NCI-H146 (cell line): ENCODE results near the gene TMEM80.

ENCODE experiments used
- DNase-seq: peaks from one replicate; lab custom pipeline; 2025; lab: John Stamatoyannopoulos, UW

Gene TMEM80

DNA sequence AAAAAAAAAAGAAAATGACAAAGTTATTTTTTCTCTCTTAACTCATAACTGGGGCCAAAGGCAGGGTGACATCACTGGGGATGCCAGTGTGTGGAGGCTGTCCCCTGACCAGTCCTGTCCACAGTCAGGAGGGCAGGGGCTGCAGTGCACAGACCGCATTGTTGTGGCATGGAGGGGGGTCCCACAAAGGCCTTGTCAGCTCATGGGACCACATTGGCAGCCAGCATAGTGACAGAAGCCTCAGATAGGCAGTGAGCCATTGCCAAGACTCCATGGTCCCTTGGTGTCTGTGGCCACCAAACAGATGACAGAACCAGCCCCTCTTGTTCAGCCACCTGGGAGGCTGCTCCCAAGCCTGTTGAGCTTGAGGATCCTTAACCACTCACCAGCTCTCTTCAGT lies 4.1 kb downstream of the TMEM80 start:
- no peak for DNase-seq

DNA sequence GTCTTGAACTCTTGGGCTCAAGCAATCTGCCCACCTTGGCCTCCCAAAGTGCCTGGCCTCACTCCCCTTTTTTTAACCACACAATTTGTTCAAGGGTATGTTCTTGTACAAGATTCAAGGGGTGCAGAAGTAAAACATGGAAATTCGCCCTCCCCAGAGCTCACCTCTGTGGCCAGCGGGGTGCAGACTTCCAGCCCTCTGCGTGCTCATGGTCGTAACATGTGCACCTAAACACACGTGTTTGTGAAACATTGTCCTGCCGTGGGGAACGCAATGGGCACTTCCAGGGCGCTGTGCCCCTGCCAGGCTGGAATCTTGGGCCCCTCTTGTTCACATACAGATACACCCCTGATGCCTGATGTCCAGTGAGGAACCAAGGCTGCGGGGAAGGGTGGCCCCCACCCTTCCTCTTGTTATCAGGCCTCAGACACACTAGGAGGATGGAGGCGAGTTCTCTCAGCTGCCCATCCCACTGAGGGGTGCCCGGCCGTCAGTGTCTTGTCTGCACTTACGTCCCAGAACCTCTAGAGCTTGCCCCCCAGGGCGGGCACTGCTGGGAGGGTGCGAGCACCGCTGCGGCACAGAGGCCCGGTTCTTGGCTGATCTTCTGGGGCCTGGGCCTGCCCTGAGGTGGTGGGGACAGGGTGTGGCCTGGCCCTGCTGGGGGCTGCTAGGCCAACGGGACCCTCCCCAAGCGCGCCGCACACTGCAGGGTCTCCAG lies 6.3 kb downstream of the TMEM80 start:
- DNase-seq = no peak

DNA sequence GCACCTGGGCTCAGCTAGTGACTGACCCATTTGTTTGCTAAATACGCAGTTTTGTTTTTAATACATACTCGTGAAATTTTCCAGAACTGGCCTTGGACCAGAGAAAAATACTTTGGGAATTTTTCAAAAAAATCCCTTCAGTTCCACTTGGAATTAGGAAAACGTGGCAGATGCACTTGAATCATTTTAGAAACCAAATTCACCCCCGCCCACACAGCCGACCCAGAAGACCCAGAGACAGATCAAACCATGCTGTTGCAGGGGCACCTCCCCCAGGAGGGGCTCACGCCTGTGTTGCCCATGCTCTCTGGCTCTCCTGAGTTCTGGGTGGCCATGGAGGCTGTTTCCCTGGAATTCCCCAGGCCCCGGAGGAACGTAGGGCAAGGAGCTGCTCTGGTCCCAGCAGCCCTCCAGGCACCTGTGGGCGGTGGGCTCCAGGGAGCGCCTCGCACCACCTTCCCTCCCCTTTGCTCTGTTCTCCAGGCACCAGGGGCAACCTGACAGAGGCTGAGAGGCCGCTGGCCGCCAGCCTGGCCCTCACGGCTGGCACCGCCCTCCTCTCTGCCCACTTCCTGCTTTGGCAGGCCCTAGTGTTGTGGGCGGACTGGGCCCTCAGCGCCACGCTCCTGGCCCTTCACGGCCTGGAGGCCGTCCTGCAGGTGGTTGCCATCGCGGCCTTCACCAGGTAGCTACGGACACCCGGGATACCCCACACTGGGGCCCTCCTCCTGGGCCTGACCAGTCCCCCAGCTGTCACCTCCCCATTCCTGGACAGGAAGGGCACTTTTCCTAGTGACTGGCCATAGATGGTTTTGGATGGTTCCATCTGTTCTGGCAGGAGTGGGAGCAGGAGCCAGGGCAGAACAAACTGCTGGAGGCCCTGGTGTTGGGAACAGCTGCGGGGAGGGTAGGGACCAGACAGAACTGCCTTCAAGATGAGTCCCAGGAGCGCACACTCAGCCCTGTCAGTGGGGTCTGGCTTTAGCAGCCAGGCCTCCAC lies 7.1 kb downstream of the TMEM80 start:
- DNase-seq = no peak

DNA sequence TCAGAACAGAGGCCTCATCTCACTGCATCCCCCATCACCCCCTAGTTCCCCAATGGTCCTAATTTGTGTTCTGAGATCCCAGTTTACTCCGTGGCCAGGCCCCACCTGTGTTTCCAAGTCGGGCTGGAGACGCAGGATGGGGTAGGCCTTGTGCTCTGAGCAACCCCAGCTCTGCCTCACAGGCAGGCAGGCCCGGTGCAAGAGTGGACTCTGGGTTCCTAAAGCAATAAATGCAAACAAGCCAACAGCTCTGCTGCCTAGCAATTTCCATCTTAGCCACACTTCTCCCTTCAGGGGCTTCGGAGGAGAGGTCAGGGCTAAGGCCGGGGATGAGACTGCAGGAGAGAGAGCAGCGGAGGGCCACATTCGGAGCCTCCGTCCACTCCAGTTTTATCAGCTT lies 7.9 kb downstream of the TMEM80 start:
- no peak for DNase-seq

DNA sequence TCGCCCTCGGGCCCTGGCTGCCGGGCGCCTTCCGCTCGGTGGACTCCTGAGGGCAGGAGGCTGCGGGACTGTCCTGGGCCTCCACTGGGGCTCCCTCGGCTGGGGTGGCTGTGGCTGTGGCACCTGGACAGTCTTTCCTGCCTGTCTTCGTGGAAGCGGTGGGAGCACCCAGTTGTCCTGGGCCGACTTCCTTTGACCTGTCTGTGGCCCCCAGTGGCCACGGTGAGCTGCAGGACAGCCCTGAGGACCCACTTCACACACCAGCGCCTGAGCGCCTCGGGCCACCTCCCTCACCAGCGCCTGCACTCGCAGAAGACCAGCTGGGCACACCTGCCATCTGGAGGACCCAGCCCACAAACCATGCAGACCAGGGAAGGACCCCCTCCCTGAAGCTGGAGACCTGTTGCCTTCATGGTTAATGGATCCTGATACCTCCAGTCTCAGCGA lies 8.6 kb downstream of the TMEM80 start:
- DNase-seq = no peak

DNA sequence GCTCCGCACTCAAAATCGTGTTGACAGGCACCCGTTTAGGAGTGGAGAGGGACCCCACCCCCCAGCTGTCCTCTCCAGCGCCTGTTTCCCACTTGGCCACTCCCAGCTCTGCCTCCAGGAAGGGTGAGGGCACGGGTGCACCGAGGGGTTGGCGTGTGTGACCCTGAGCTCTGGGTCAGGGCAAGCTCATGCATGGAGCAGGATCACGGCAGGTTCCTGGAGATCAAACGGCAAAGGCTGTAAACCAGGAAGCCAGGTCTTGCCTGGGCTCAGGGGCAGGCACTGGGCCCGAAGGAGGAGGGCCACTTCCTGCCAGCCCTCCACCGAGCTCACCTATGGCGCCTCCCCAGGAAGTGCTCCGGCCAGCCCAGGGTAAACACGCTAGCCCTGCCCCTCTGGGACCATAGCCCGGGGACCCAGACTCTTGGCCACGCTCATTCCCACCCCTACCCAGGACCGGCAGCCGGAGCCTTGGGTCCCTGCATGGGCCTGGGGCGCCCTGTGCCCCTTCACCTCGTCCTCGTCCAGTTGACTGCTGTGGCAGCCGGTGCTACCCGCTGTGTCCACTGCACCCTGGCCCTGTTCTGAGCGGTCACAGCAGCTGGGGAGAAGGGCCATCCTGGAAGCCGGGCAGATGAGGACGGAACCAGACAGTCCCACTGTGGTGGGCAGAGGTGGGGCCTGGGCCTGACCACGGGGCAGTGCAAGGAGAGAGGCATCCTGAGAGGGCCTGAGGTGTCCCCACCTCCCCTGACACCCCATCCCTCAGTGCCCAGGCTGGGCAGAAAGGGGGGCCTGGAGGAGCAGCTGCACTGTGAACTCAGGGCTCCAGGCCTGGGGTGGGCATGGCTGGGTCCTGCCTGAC lies 9.4 kb downstream of the TMEM80 start:
- DNase-seq = no peak

DNA sequence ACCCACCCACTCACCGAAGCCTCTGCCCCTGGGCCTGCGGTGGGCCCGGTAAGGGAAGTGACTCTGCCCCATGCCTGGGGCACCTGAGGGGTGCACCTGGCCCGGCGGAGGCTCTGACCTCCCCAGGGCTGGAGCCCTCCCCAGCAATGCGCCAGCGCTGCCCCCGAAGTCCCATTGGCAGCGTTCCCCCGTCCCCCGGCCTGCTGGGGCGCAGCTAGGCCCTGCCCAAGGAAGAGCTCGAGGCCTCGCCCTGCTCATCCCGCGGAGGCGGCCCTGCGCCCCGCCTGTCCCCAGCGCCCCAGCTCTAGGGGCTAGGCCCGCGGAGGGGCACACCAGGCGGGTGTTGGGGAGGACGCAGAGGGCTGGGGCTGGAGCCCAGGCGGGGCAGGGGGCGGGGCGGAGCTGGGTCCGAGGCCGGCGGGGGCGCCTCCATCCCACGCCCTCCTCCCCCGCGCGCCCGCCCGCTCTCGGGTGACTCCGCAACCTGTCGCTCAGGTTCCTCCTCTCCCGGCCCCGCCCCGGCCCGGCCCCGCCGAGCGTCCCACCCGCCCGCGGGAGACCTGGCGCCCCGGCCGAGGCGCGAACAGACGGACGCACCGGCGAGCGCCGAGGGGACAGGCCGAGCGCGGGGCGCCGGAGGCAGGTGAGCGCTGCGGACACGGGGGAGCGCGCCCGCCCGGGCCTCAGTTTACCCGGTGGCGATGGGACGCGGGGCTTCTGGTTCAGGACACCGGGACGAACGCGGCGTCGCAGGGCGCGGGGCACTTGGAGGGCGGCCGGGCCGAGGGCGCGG lies 10.2 kb downstream of the TMEM80 start, which contains the start of gene EPS8L2:
Gene EPS8L2, plus strand, starts transcription at position 586 of the 793 bp plus-strand sequence. CDS start 3,177 bp downstream, outside the sequence.
- DNase-seq = no peak

DNA sequence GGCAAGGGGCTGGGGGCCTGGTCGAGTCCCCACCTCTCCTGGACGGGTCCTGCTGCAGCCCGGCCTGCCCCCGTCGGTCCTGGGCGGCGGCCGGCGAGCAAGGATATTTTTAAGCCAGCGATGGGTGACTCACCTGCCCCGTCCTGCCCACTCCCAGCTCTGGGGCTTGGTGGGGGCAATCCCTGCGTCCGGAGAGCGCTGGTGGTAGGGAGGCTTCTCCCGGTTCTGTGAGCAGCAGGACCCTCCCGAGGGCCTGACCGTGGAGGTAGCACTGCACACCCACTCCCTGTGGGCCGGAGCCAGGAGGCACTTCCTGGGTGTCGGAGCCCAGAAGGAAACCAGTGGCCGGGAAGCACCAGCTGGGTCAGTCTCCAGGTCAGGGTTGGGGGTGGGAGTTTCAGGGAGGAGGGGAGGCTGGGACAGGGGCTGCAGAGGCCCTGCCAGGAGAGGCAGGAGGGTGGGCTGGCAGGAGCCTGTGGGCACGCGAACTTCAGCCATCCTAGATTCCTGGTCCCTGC lies 10.9 kb downstream of the TMEM80 start:
- no peak for DNase-seq

DNA sequence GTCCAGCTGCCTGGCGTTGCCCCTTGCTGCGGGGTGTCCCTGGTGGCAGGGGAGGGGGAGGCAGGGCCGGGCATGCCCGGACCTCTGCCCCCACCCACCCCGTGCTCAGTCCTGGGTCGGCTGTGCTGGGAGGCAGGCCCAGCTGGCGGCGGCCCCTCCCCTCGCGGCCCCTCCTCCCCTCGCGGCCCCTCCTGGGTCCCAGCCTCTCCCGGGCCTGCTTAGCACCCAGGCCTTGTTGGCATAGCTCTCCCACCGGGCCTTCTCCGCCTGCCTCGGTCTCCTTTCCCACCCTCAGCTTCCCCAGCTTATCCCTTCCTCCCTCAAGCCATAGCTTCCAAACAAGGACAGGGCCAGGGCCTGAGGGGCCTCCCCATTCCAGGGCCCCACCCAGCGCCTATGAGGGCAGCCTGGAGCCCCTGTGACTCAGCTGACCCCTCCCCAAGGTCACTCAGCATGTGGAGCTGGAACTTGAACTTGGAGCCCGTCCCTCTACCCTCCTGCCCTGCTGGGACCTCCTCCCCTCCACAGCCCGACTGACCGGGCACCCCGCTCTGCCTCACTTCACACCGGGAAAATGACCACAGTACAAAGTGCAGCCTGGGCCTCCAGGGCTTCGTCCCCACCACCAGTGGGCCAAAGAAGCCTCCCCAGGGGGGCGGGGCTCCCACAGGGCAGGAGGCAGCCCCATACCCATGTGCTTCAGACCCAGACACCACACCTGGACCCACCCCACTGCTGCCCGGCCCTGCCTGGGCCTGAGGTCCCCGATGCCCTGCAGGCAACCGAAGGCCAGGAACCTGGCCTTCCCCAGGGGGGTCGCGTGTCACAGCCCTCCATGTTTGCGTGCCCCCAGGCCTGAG lies 11.6 kb downstream of the TMEM80 start:
- DNase-seq = no peak

DNA sequence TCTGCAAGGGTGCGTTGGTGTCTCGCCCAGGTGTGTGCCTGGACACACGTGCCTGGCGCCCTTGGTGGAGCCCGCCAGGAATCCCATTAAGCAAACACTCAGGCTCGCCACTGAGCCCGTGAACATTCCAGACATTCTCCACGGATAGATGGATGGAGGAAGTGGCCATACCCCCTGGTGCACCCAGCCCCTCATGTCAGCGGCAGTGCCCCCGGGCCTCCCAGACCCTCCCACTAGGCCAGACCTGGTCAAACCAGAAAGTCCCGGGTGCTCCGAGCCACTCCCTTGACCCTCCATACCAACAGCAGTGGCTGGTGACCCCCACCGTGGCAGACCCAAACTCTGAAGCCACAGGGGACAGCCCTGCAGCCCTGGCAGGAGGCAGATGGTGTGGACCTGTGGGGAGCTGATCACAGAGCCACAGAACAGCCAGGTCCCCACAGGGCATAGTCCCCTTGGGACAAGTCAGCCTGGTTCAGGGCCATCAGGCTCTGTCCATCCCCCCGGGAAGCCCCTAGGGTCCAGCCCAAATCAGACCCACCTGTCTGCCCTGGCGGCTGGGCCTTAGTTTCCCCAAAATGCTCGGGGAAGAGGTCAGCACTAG lies 12.3 kb downstream of the TMEM80 start:
- no peak for DNase-seq

DNA sequence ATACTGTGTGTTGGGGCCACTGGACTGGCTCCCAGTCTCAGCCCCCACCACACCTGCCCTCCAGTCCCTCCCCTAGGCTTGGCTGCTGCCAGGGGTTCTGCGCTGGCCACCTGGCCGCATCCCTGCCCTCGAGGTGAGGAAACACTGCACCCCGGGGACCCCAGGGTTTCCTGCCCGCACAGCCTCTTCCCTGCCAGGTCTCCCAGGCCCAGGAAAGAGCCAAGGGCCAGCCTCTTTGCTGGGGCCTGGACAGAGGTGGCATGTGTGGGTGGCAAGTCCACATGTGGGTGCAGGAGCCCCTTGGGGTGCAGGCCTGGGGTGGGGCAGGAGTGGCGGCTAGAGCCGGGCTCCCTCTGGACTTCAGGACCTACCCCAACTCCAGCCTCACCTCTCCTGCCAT lies 12.9 kb downstream of the TMEM80 start:
- no peak for DNase-seq

DNA sequence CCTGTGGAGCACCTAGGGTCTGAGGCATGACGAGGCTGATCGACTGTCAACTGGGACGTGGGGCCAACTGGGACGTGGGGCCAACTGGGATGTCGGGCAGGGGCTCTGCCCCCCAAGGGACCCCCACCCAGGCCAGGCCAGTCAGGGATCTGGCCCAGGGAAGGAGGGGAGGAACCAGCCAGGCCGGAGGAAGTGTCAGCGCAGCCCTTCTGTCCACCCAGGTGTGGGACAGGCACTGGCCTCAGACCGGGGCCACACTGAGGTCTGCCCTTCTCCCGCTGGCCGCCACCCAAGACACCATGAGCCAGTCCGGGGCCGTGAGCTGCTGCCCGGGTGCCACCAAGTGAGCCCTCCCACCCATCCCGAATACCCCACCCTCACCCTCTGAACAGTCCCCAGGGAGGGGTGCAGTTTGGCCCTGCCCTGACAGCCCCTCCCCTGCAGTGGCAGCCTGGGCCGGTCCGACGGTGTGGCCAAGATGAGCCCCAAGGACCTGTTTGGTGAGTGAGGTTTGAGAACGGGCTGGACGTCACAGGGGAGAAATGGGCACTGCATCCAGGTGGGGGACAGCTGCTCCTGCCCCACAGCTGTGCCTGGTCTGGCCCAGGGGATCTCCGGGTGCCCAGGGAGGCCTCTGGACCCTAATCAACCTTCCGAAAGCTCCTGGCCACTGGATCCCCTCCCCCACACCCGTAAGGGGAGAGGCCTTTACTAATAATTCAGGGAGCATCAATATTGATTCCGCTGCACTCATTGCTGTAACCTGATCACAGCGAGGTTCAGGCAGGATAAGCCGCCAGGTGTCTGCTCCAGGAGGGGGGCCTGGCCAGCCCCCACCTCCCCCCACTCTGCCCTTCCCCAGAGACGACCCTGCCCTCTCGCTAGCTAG lies 13.7 kb downstream of the TMEM80 start:
- peak; percentile 28 for DNase-seq

DNA sequence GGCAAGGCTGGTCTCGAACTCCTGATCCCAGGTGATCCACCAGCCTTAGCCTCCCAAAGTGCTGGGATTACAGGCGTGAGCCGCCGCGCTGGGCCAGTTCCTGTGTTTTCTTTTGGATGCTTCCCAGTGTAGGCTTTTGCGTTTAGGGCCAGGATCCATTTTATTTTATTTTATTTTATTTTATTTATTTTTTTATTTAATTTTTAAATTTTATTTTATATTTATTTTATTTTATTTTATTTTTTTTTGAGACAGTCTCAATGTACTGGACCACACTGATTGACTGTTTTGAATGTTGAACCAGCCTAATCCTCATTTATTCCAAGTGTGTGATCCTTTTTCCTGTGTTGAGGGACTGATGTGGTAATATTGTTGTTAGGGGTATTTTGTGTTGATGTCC lies 18.8 kb downstream of the TMEM80 start:
- no peak for DNase-seq

DNA sequence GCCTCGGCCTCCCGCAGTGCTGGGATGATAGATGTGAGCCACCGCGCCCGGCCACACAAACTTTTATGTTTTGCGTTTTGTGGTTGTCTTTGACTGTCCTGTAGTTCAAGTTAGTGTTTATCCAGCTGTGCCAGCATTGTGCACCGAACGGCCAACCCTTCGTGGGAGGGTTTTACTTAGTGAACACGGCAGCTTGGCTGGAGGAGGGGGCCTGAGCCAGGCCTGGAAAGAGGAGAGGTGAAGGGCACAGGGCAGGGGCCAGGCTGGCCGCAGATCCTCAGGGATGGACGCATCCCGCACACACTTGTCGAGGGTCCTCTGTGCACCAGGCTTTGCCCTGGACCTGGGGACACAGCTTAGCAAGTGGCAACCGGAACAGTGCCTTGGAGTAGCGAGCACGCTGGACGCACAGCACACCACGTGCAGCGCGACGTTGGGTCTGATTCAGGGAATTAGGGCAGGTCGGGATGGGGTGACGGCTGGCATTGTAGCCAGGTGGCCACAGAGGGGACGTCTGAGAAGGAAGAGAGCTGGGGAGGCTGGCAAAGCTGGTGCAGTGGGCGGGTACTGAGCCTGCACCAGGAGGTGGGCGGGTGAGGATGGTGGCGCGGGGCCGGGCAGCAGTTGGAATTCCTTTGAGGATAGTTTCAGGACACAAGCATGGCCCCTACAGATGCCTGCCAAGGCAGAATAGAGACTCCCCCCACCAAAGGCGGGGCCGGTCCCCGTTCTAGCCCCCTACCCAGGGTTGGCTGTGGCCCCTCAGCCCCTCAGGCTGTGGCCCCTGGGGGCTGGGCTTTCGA lies 23.8 kb downstream of the TMEM80 start:
- DNase-seq = peak; percentile 35

DNA sequence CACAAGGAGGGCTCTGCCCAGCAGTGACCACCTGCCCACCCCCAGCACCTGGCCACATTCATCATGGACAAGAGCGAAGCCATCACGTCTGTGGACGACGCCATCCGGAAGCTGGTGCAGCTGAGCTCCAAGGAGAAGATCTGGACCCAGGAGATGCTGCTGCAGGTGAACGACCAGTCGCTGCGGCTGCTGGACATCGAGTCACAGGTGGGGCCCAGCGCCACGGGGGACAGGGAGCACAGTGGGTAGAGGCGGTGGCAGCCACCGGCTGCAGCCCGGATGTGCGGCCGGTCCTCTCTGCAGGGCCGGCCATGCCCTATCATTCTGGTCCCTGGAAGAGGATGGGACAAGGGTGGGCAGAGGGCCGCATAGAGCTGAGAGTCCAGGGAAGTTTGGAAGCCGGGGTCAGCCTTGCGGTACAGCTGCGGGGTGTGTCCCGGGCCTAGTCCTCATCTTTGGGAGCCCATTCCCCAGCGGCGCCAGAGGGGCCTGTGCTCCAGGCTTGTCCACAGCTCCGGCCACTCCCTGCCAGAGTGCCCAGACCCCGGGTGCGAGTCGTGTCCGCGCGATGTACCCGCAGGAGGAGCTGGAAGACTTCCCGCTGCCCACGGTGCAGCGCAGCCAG lies 24.5 kb downstream of the TMEM80 start:
- no peak for DNase-seq

DNA sequence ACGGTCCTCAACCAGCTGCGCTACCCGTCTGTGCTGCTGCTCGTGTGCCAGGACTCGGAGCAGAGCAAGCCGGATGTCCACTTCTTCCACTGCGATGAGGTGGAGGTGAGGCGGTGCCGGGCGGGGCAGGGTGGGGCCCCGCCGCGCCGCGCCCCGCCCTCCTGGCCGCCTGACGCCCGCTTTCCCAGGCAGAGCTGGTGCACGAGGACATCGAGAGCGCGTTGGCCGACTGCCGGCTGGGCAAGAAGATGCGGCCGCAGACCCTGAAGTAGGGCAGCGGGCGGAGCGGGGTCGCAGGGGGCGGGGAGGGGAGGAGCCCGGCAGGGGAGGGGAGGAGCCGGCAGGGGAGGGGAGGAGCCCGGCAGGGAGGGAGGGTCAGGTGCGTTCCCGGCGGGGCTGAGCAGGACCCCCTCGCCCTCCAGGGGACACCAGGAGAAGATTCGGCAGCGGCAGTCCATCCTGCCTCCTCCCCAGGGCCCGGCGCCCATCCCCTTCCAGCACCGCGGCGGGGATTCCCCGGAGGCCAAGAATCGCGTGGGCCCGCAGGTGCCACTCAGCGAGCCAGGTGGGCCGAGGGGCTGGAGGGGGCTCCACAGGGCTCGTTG lies 25.1 kb downstream of the TMEM80 start:
- peak; percentile 63 for DNase-seq
